K562 (cell line): Measurements from ENCODE around the gene JPH4. TPM values are rescaled to one million over a fixed set of nuclear protein-coding genes. Genes with fewer than 3 reads are reported as not detected.
A peak's percentile ranks its signal among the peaks of the same experiment; 100 is the strongest.

ENCODE experiments used
- ATAC-seq: fragments of 200-7000 bp; cut with Tn5 transposase; 3 replicates; pipeline ENCODE4 v1.9.1; 2020; ENCODE audit warnings: moderate library complexity
- BruUV-seq: library from RNA; stranded (reverse); fragments of 400-500 nt; replicated peaks from 2 replicates; lab custom pipeline; 2021; lab: Mats Ljungman, UMichigan
- CTCF ChIA-PET: fragments of 300-600 bp; formaldehyde crosslinking; extraction: SDS; loops from one replicate; lab custom pipeline; 2021; ENCODE audit warnings: low intra/inter-chr PET ratio; lab: Yijun Ruan, JAX
- POLR2A ChIA-PET: fragments of 300-600, 350-650 bp; sonication (Branson Sonifier 250); formaldehyde crosslinking; extraction: SDS; loops from one replicate; lab custom pipeline; 2021; ENCODE audit warnings: antibody characterized with exemption, inconsistent platforms; lab: Yijun Ruan, JAX
- DNase-seq, 4 experiments: peaks; one replicate each; pipeline versions ENCODE4 v3.0.0 to v3.0.0-alpha.2; 2011 to 2018; ENCODE audit warnings: low spot score in 3 of 4, mixed read lengths in 3 of 4; ENCODE audit errors: extremely low read depth in 1 of 4
- FAIRE-seq: peaks from 2 replicates; lab custom pipeline; 2011; peaks lifted over from hg19 to GRCh38; lab: Jason Lieb, UNC
- H2AFZ ChIP-seq: 2 replicates; pipeline ENCODE4 v1.6.0; 2011; ENCODE audit warnings: low read depth, low read length, control low read depth, inconsistent platforms
- H3K27ac ChIP-seq: fragments of 200-600 bp; 3 replicates; pipeline ENCODE4 v1.8.0; 2011; ENCODE audit warnings: low read depth, mild to moderate bottlenecking, control low read depth, inconsistent platforms, low read length, moderate library complexity, mixed read lengths; ENCODE audit errors: extremely low read depth
- H3K27me3 ChIP-seq, 2 experiments: fragments of 300-600 bp in 1 of 2; 2 replicates in 1 of 2; 3 replicates in 1 of 2; pipeline versions ENCODE4 v1.6.0 to v1.8.0; 2011; ENCODE audit warnings: inconsistent platforms in 2 of 2, low read length in 2 of 2, mild to moderate bottlenecking in 1 of 2, mixed read lengths in 1 of 2, moderate library complexity in 1 of 2; ENCODE audit not compliant: control insufficient read depth in 2 of 2, insufficient read depth in 2 of 2
- H3K36me3 ChIP-seq: fragments of 300-600 bp; 3 replicates; pipeline ENCODE4 v1.8.0; 2011; ENCODE audit warnings: mild to moderate bottlenecking, low read length, inconsistent platforms; ENCODE audit not compliant: control insufficient read depth, insufficient read depth
- H3K4me1 ChIP-seq, 2 experiments: fragments of 200-600 bp in 1 of 2; replicated peaks in 1 of 2; 2 replicates in 1 of 2; 3 replicates in 1 of 2; pipeline versions ENCODE4 v1.5.1 to v1.8.0; 2011; ENCODE audit warnings: inconsistent platforms in 2 of 2, low read length in 2 of 2, mild to moderate bottlenecking in 1 of 2, mixed read lengths in 1 of 2, moderate library complexity in 1 of 2; ENCODE audit not compliant: control insufficient read depth in 2 of 2, insufficient read depth in 2 of 2
- H3K4me2 ChIP-seq: 2 replicates; pipeline ENCODE4 v1.6.1; 2011; ENCODE audit warnings: low read length, control low read depth, inconsistent platforms, mixed read lengths; ENCODE audit not compliant: insufficient read depth
- H3K4me3 ChIP-seq: fragments of 200-600 bp; sonication (generic), shearing (Covaris generic); 2 replicates; pipeline ENCODE4 v1.5.1; 2016; ENCODE audit warnings: control low read depth, inconsistent platforms
- H3K79me2 ChIP-seq: fragments of 200-600 bp; 3 replicates; pipeline ENCODE4 v1.8.0; 2011; ENCODE audit warnings: low read length, inconsistent platforms; ENCODE audit not compliant: control insufficient read depth, insufficient read depth
- H3K9ac ChIP-seq, 2 experiments: 2 replicates each; pipeline versions ENCODE4 v1.6.0 to v1.6.1; 2011; ENCODE audit warnings: low read depth in 2 of 2, low read length in 2 of 2, control low read depth in 1 of 2, inconsistent platforms in 1 of 2, mild to moderate bottlenecking in 1 of 2, mixed read lengths in 1 of 2; ENCODE audit not compliant: insufficient read depth in 1 of 2
- H3K9me1 ChIP-seq: one replicate; pipeline ENCODE4 v1.6.0; 2011; ENCODE audit warnings: inconsistent platforms, mild to moderate bottlenecking, low read length, moderate library complexity; ENCODE audit not compliant: control insufficient read depth, insufficient read depth
- H3K9me3 ChIP-seq: replicated peaks from 2 replicates; pipeline ENCODE4 v1.5.1; 2011; ENCODE audit warnings: low read depth, low read length, inconsistent platforms; ENCODE audit not compliant: control insufficient read depth, insufficient read depth
- H4K20me1 ChIP-seq: replicated peaks from 2 replicates; pipeline ENCODE4 v1.6.1; 2011; ENCODE audit warnings: low read length, inconsistent platforms, mixed read lengths; ENCODE audit not compliant: control insufficient read depth, insufficient read depth
- CSDE1 ChIP-seq, 2 experiments: fragments of 450-650 bp; IDR thresholded peaks; 2 replicates each; pipeline ENCODE4 v1.6.1; 2016; ENCODE audit warnings: mild to moderate bottlenecking in 1 of 2
- NEUROD1 ChIP-seq: fragments of 150-350 bp; IDR thresholded peaks from 2 replicates; pipeline ENCODE4 v1.6.1; 2014; ENCODE audit warnings: borderline replicate concordance, low read length, low read depth; ENCODE audit not compliant: partially characterized antibody
- NFYB ChIP-seq: IDR thresholded peaks from 2 replicates; pipeline ENCODE4 v1.6.1; 2011; ENCODE audit warnings: mild to moderate bottlenecking, moderate library complexity; ENCODE audit not compliant: insufficient read length; ENCODE audit errors: extremely low read depth
- POLR2AphosphoS2 ChIP-seq: IDR thresholded peaks from 2 replicates; pipeline ENCODE4 v1.6.1; 2012; ENCODE audit warnings: low read length, improper control_type of control experiment
- ZNF232 ChIP-seq: sonication (generic); formaldehyde crosslinking; IDR thresholded peaks from 2 replicates; pipeline ENCODE4 v1.8.0; 2022; ENCODE audit warnings: mild to moderate bottlenecking, missing genetic modification reagents
- ZNF3 ChIP-seq: fragments of 250-450 bp; sonication (Bioruptor Pico); IDR thresholded peaks from 2 replicates; pipeline ENCODE4 v1.5.0; 2021; ENCODE audit warnings: mild to moderate bottlenecking, moderate library complexity
- ZNF41 ChIP-seq: fragments of 250-450 bp; sonication (Bioruptor Pico); conservative IDR thresholded peaks from 2 replicates; pipeline ENCODE4 v1.4.0; 2020; ENCODE audit warnings: mild to moderate bottlenecking
- ZNF431 ChIP-seq: sonication (generic); formaldehyde crosslinking; IDR thresholded peaks from 2 replicates; pipeline ENCODE4 v1.8.0; 2022; ENCODE audit warnings: mild to moderate bottlenecking, missing genetic modification reagents
- ZNF695 ChIP-seq: fragments of 450-650 bp; formaldehyde crosslinking; IDR thresholded peaks from 2 replicates; pipeline ENCODE4 v1.4.0; 2020; ENCODE audit warnings: mild to moderate bottlenecking, moderate library complexity
- ZNF77 ChIP-seq: fragments of 250-450 bp; sonication (Bioruptor Pico); IDR thresholded peaks from 2 replicates; pipeline ENCODE4 v1.5.0; 2020
- ZSCAN32 ChIP-seq: fragments of 450-650 bp; formaldehyde crosslinking; IDR thresholded peaks from 2 replicates; pipeline ENCODE4 v1.4.0; 2020; ENCODE audit warnings: mild to moderate bottlenecking, moderate library complexity
- WGBS: fragments of 100-300 bp; shearing (Covaris generic); methylation state at CpG from one replicate; pipeline ENCODE4 v1.1.6; 2016; ENCODE audit warnings: low coverage, mixed read lengths; ENCODE audit not compliant: insufficient coverage; ENCODE audit errors: missing lambda C conversion rate; 5-methylcytosine and 5-hydroxymethylcytosine counted together
- in situ Hi-C: fragments of 300-500 bp; cut with MboI; formaldehyde crosslinking; loops from 4 replicates; pipeline ENCODE4 v1.15.0; 2018; ENCODE audit warnings: inconsistent platforms, mixed read lengths
- intact Hi-C: fragments of 100-400 bp; cut with micrococcal nuclease; formaldehyde crosslinking; loops from 2 replicates; pipeline ENCODE4 v1.14.2; 2022
- polyA plus RNA-seq, 8 experiments: library from polyadenylated mRNA; depleted of rRNA in 4 of 8; stranded (reverse) in 5 of 8; unstranded in 3 of 8; fragments of >200 nt; fragmentation: Nextera tagmentation in 2 of 8; fragmentation: Illumina TruSeq in 1 of 8; extraction: Ambion mirVana in 2 of 8; extraction: Trizol in 1 of 8; gene quantifications; 2 replicates each; pipeline versions ENCODE4 v1.2.1 to v1.2.3, GENCODE V29; 2011 to 2014; ENCODE audit warnings: inconsistent platforms in 1 of 8, missing spikeins in 1 of 8
- total RNA-seq, 7 experiments: library from RNA; depleted of rRNA in 6 of 7; stranded (reverse); fragments of >200 nt in 6 of 7; fragmentation: Illumina TruSeq in 2 of 7; extraction: Trizol in 2 of 7; gene quantifications; 2 replicates each; pipeline versions ENCODE4 v1.2.1 to v1.2.3, GENCODE V29; 2011 to 2021; ENCODE audit warnings: low replicate concordance in 1 of 7
- TF ChIP-seq, protein P1 (sequence below): sonication (generic); formaldehyde crosslinking; IDR thresholded peaks from 2 replicates; pipeline ENCODE4 v1.8.1; 2023; ENCODE audit warnings: missing genetic modification reagents, mild to moderate bottlenecking, borderline replicate concordance

Gene JPH4
- total and polyA plus RNA-seq, 9 of the 15 experiments (the other 6 are each of a cell fraction or from before 2014, with no cell fraction given) = 0.04 to 0.13 (median 0.06) TPM; not detected in 5

- Histone ChIP-seq H2AFZ (peak overlapping the region; percentile 69; the same call in 1 of the 2 replicates), H3K27me3 (no peaks in the 10 kb centered on the region; a peak in 1 of 5 replicates), H4K20me1 (no peaks in the 10 kb centered on the region), H3K9me1 (no peaks in the 10 kb centered on the region), H3K36me3 (no peaks in the 10 kb centered on the region), H3K4me1 (peaks cover 5% of the 10 kb centered on the region in 2 experiments; a peak in 3 of 5 replicates), H3K4me2 (peak overlapping the region; percentile 1; the same call in 1 of the 2 replicates), H3K4me3 (no peak overlapping the region), H3K79me2 (no peaks in the 10 kb centered on the region), H3K9me3 (no peaks in the 10 kb centered on the region), H3K9ac (no peak overlapping the region), H3K27ac (no peak overlapping the region)
- TF ChIP-seq ZNF695 (CRISPR knock-in tag) = no peak
- no peak for TF ChIP-seq ZNF3 (CRISPR knock-in tag)
- no peak for TF ChIP-seq POLR2AphosphoS2
- TF ChIP-seq, protein P1, sequence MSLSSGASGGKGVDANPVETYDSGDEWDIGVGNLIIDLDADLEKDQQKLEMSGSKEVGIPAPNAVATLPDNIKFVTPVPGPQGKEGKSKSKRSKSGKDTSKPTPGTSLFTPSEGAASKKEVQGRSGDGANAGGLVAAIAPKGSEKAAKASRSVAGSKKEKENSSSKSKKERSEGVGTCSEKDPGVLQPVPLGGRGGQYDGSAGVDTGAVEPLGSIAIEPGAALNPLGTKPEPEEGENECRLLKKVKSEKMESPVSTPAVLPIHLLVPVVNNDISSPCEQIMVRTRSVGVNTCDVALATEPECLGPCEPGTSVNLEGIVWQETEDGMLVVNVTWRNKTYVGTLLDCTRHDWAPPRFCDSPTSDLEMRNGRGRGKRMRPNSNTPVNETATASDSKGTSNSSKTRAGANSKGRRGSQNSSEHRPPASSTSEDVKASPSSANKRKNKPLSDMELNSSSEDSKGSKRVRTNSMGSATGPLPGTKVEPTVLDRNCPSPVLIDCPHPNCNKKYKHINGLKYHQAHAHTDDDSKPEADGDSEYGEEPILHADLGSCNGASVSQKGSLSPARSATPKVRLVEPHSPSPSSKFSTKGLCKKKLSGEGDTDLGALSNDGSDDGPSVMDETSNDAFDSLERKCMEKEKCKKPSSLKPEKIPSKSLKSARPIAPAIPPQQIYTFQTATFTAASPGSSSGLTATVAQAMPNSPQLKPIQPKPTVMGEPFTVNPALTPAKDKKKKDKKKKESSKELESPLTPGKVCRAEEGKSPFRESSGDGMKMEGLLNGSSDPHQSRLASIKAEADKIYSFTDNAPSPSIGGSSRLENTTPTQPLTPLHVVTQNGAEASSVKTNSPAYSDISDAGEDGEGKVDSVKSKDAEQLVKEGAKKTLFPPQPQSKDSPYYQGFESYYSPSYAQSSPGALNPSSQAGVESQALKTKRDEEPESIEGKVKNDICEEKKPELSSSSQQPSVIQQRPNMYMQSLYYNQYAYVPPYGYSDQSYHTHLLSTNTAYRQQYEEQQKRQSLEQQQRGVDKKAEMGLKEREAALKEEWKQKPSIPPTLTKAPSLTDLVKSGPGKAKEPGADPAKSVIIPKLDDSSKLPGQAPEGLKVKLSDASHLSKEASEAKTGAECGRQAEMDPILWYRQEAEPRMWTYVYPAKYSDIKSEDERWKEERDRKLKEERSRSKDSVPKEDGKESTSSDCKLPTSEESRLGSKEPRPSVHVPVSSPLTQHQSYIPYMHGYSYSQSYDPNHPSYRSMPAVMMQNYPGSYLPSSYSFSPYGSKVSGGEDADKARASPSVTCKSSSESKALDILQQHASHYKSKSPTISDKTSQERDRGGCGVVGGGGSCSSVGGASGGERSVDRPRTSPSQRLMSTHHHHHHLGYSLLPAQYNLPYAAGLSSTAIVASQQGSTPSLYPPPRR (CRISPR knock-in tag) = no peak
- TF ChIP-seq CSDE1 (IDR thresholded peaks at IDR 0.05) = no peak
- TF ChIP-seq ZSCAN32 (CRISPR knock-in tag) = no peak
- no peak for TF ChIP-seq ZNF77 (CRISPR knock-in tag)
- no peak for TF ChIP-seq ZNF41 (CRISPR knock-in tag)
- no peak for TF ChIP-seq NEUROD1
- TF ChIP-seq ZNF232 (CRISPR knock-in tag) = no peak
- TF ChIP-seq ZNF431 = no peak
- TF ChIP-seq NFYB = no peak
- ATAC-seq = no peak
- intact Hi-C loops = loop anchor here (2.0 to 10.0 kb wide), 4 partner anchors 33 to 363 kb away; partner anchors contain the start of gene DHRS4
- ChIA-PET CTCF (interaction anchor here (0.7 to 1.4 kb wide), 4 partner anchors 21 to 843 kb away, joined by 3 to 7 read pairs (median 4); no protein-coding TSS in a partner anchor), POLR2A (no interaction called here)
- no peak for FAIRE-seq
- no TSS peak for BruUV-seq
- in situ Hi-C loops = no loop called here
- DNase-seq = no peak
- WGBS = 50% methylated on average over 1 of the region's 2 CpGs
Observed at GRCh38 chr14:23589606-23590005, 11.0 kb upstream of the JPH4 start.
